Measurements from ENCODE around the gene FOXK1.

The FOXK1 gene

DNA sequence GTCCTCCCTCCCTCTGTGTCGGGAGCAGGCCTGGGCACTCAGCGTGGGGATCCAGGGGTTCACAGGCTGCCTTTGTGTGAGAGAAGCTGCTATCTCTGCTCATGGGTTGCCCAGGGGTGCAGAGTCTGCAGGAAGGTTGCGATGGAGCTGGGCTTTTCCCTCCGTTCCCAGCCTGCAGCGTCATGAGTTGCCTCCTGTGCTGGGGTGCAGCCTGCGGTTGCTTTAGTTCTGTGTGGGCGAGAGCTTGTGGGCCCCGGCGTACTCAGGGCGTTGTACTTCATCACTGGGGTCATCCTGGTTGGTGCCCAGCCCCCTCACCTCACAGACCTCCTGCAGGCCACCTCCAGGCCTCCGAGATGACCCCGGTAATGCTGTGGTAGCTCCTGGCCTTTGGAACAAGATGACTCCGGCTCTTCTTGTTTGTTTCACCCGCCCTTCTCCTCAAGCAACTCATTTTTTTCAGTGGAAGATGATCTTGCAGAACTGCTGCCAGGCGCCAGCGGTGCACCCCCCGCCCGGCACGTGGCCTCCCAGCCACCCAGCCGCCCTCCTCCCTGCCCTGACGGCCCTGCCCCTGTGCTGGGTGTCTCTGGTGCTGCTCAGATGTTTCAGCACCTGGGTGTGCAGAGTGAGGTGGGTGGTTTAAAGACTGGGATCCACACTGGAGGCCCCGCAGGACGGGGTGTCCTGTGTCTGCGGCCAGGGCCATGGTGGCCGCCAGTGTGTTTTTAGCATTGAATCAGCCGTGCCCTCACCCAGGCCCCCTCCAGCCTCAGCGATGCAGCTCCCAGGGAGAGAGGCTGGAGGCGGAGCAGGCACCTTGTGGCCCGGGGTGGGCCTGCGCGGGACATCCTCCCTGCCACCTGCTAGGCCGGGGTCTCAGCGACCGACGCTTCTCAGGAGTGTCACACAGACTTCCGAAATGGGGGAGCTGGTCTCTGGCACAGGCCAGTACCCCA lies 100.5 kb downstream of the FOXK1 start:
- TF ChIP-seq, protein P1, sequence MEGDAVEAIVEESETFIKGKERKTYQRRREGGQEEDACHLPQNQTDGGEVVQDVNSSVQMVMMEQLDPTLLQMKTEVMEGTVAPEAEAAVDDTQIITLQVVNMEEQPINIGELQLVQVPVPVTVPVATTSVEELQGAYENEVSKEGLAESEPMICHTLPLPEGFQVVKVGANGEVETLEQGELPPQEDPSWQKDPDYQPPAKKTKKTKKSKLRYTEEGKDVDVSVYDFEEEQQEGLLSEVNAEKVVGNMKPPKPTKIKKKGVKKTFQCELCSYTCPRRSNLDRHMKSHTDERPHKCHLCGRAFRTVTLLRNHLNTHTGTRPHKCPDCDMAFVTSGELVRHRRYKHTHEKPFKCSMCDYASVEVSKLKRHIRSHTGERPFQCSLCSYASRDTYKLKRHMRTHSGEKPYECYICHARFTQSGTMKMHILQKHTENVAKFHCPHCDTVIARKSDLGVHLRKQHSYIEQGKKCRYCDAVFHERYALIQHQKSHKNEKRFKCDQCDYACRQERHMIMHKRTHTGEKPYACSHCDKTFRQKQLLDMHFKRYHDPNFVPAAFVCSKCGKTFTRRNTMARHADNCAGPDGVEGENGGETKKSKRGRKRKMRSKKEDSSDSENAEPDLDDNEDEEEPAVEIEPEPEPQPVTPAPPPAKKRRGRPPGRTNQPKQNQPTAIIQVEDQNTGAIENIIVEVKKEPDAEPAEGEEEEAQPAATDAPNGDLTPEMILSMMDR (IDR thresholded peaks at IDR 0.05; ENCODE audit: control insufficient read depth, insufficient read depth, low read depth, low read length, missing control alignments): no peak
- no peak for DNase-seq (ENCODE audit: low read depth)
- no peak overlapping the region for H3K4me3 ChIP-seq (ENCODE audit: control insufficient read depth, low read depth, low read length)

DNA sequence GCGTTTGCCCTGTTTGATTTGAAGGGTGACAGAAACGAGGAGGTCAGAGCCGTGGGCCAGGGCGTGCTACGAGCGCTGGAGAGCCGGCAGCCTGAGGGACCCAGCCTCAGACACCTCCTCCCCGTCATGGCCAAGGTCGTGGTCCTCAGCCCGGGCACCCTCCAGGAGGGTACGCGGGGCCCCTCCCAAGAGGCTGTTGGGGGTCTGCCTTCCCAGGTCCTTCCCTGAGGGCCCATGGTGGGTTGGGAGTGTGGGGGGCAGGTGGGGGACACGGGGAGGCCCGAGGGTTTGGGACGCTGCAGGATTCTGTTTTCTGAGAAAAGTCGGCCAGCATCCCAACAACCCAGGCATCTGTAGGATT lies 101.2 kb downstream of the FOXK1 start:
- H3K4me3 ChIP-seq (ENCODE audit: control insufficient read depth, low read depth, low read length): no peak overlapping the region
- DNase-seq (ENCODE audit: low read depth): no peak
- TF ChIP-seq, protein P1 (IDR thresholded peaks at IDR 0.05; ENCODE audit: control insufficient read depth, insufficient read depth, low read depth, low read length, missing control alignments): no peak

DNA sequence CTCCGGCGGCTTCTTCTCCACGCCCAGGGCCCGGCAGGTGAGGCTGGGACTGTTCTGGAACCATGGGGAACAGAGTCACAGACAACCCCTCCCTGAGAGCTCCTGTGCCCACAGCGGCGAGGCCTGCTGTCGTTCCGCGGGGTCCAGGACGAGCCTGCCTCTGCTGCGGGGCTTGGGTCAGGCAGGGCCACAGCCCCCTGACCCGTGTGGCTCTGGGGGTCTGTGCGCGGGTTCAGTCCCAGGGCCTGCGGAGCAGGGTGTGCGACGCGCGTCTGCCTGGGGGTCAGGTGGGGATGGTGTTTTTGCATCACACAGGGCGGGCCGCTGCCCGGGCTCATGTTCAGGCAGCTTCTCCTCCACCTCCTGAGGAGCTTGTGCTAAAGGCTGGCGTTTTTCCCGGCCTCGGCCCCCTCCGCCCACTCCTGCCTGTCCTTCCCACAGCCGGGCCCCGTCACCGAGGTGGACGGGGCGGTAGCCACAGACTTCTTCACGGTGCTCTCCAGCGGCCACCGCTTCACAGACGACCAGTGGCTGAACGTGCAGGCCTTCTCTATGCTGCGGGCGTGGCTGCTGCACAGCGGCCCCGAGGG lies 101.8 kb downstream of the FOXK1 start:
- DNase-seq (ENCODE audit: low read depth): no peak
- TF ChIP-seq, protein P1 (IDR thresholded peaks at IDR 0.05; ENCODE audit: control insufficient read depth, insufficient read depth, low read depth, low read length, missing control alignments): no peak
- H3K4me3 ChIP-seq (ENCODE audit: control insufficient read depth, low read depth, low read length): no peak overlapping the region

DNA sequence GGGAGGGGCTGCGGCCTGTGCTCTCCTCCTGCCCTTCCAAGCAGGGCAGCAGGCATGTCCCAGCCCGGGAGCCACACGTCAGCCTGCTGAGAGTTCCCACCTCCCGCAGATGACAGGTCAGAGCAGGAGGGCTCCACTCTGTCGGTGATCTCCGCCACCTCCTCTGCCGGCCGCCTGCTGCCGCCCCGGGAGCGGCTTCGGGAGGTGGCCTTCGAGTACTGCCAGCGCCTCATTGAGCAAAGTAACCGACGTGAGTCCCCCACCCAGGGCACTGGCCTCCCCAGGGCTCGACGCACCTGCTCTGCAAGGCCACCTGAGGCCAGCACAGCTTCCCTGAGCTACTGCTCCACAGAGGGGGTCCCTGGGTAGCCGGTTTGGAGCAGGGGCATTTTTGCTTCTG lies 102.7 kb downstream of the FOXK1 start:
- TF ChIP-seq, protein P1 (IDR thresholded peaks at IDR 0.05; ENCODE audit: control insufficient read depth, insufficient read depth, low read depth, low read length, missing control alignments): no peak
- DNase-seq (ENCODE audit: low read depth): no peak
- H3K4me3 ChIP-seq (ENCODE audit: control insufficient read depth, low read depth, low read length): no peak overlapping the region

DNA sequence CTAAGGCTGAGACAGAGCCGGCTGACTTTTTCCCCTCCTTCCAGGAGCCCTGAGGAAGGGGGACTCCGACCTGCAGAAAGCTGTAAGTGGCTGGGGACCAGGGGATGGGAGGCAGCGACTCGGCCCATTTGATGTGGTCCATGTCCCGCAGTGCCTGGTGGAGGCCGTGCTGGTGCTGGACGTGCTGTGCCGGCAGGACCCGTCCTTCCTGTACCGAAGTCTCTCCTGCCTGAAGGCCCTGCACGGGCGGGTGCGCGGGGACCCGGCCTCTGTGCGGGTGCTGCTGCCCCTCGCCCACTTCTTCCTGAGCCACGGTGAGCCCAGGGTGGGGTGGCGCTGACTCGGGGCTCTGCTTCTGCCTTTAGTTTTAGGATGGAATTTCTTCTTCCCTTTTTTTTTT lies 103.3 kb downstream of the FOXK1 start:
- no peak overlapping the region for H3K4me3 ChIP-seq (ENCODE audit: control insufficient read depth, low read depth, low read length)
- no peak for DNase-seq (ENCODE audit: low read depth)
- TF ChIP-seq, protein P1 (IDR thresholded peaks at IDR 0.05; ENCODE audit: control insufficient read depth, insufficient read depth, low read depth, low read length, missing control alignments): no peak

DNA sequence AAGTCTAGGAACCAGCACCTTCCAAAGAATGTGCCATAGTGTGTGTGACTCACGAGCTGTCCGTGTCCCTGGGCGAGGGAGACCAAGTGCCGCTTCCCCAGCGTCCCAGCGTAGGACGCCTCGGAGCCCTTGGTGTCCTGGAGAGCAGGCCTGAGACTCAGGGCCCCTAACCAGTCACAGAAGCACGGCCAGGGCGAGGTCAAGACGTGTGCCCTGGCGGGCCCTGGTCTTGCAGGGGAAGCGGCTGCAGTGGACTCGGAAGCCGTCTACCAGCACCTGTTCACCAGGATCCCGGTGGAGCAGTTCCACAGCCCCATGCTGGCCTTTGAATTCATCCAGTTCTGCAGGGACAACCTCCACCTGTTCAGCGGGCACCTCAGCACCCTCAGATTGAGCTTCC lies 103.9 kb downstream of the FOXK1 start:
- TF ChIP-seq, protein P1 (IDR thresholded peaks at IDR 0.05; ENCODE audit: control insufficient read depth, insufficient read depth, low read depth, low read length, missing control alignments): no peak
- no peak overlapping the region for H3K4me3 ChIP-seq (ENCODE audit: control insufficient read depth, low read depth, low read length)
- no peak for DNase-seq (ENCODE audit: low read depth)
